Measurements from ENCODE around the gene EPN1.
"Not testable (repeated sequence)": the region's sequence is repeated elsewhere in the genome, so short reads cannot be mapped to it uniquely, and the experiment has no call there.

The EPN1 gene

DNA sequence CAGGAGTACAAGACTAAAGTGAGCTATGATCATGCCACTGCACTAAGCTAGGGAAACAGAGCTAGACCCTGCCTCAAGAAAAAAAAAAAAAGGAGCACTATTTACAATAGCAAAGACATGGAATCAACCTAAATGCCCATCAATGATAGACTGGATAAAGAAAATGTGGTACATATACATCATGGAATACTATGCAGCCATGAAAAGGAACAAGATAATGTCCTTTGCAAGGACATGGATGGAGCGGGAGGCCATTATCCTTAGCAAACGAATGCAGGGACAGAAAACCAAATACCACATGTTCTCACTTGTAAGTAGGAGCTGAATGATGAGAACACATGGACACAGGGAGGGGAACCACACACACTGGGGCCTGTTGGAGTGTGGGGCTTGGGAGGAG, 55.4 kb downstream of the EPN1 start:
- not testable (repeated sequence) for DNase-seq

DNA sequence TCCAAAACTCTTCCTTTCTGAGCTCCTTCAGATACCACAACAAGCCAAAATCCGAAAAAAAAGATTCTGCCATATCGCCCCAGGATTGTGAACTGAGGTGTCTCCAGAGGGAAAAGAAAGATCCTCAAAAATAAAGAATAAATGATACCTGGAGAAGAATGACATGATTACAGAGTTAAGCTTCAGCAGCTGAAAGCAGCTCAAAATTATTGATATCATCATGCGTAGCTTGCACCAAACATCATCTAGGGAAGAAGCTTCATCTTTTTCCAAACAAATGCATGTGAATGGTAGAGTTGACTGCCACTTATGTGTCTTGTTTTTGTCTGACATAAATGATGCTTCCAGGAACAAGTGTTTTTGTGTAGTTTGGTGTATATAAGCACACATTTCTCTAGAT, 63.3 kb downstream of the EPN1 start, which contains the start of gene NLRP9:
NLRP9 (minus strand) TSS at position 101 of the 400 bp plus-strand sequence; CDS start at position 73, 28 bp downstream.
- no peak for DNase-seq

DNA sequence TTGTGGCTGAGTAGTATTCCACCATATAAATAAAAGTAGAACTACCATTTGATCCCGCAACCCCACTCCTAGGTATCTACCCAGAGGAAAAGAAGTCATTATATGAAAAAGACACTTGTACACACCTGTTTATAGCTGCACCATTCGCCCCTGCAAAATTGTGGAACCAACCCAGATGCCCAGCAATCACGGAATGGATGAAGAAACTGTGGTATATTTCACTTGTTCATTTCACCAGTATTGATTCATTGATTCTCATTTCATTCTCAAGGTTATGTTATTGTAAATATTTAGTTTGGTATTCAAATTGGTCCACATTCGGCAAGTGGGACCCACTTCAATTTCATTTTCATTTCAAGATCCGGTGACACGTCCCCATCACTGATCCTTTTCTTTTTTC, 75.7 kb downstream of the EPN1 start:
- DNase-seq: no peak

DNA sequence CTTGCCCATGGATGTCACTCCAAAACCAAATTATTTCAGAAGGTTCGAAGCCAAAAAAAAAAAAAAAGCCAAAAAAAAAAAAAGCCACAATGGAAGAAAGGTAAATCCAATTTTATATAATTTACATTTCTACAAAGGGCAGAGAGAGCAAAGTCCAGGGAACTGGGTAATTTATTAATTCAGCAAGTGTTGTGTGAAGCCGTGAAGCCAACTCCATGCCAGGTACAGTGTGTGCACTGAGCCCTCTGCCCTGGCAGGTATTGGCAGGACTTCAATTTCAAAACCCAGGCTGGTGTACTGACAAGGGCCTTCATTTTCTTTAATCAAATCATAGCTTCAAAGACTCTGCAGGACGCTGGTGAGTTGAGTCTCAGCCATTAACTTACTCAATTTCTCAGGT, 78.4 kb downstream of the EPN1 start:
- DNase-seq: no peak

DNA sequence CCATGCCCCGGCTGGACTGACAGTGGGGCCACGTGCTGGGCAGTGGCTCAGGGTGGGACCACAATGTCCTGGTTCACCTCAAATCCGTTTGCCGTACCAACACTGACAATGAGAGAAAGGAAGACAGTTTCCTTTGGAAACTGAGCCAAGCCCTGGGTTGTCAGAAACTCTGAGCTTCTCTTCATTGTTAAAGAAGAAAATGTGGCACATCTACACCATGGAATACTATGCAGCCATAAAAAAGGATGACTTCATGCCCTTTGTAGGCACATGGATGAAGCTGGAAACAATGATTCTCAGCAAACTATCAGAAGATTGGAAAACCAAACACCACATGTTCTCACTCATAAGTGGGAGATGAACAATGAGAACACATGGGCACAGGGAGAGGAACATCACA, 81.8 kb downstream of the EPN1 start:
- not testable (repeated sequence) for DNase-seq

DNA sequence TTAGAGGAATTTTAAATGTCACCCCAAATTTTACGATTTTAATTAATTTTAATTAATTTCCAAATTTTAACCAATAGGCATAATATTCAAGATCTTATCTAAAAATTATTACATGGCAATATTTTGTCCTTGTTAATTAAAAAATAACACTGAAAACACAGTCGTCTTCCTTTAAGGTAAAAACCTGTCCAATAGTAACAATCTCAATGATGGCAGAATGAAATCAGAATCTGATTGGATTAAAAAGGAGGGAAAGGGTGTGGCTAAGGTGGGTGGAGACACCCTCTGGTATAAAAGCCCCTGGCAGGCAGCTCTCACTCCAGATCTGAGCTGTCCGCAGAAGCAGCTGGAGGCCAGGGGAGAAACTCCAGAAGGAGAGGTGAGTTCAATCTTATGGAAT, 83.8 kb downstream of the EPN1 start, which contains the start of gene RFPL4A:
RFPL4A (plus strand) TSS at position 301 of the 400 bp plus-strand sequence. CDS start 2,704 bp downstream, outside the sequence.
- DNase-seq: not testable (repeated sequence)

All from right hindlimb (tissue), 1 donor.